HL-60 (cell line): ENCODE measurements around the gene CAMKMT.

Source experiments
- DNase-seq, 2 experiments: peaks; one replicate each; pipeline ENCODE4 v3.0.0-alpha.2; 2010 to 2020; ENCODE audit warnings: low read depth in 1 of 2, low spot score in 1 of 2
- H3K27ac ChIP-seq: fragments of 250-450 bp; sonication (Bioruptor Pico); replicated peaks from 2 replicates; pipeline ENCODE4 v1.5.1; 2020; ENCODE audit warnings: mild to moderate bottlenecking, moderate library complexity
- H3K27me3 ChIP-seq: fragments of 250-450 bp; sonication (Bioruptor Pico); 2 replicates; pipeline ENCODE4 v1.5.1; 2021; ENCODE audit warnings: mild to moderate bottlenecking, moderate library complexity; ENCODE audit not compliant: insufficient read depth, poor library complexity, severe bottlenecking
- H3K4me3 ChIP-seq: replicated peaks from 2 replicates; pipeline ENCODE4 v1.5.1; 2011; ENCODE audit warnings: mild to moderate bottlenecking, control low read depth, low read length; ENCODE audit not compliant: insufficient read depth
- CTCF ChIP-seq: IDR thresholded peaks from one replicate; pipeline ENCODE4 v1.5.1; 2011; ENCODE audit warnings: low read length, control low read depth, inconsistent platforms; ENCODE audit not compliant: insufficient read depth
- GABPA ChIP-seq: IDR thresholded peaks from 2 replicates; pipeline ENCODE4 v1.6.1; 2012; ENCODE audit warnings: low read depth
- POLR2AphosphoS5 ChIP-seq: IDR thresholded peaks from 2 replicates; pipeline ENCODE4 v1.6.1; 2012; ENCODE audit warnings: low read depth
- REST ChIP-seq: IDR thresholded peaks from 2 replicates; pipeline ENCODE4 v1.6.1; 2012; ENCODE audit warnings: low read depth; ENCODE audit not compliant: insufficient replicate concordance
- SPI1 ChIP-seq: IDR thresholded peaks from 2 replicates; pipeline ENCODE4 v1.6.1; 2012; ENCODE audit warnings: low read depth, mild to moderate bottlenecking, borderline replicate concordance

The CAMKMT gene

GRCh38 chr2:44819061-44819460 lies 457.3 kb downstream of the CAMKMT start:
- Histone ChIP-seq H3K27ac (no peak overlapping the region), H3K4me3 (no peak overlapping the region), H3K27me3 (no peaks in the 10 kb centered on the region)
- TF ChIP-seq SPI1 = no peak
- TF ChIP-seq CTCF = no peak
- no peak for TF ChIP-seq GABPA
- TF ChIP-seq REST = no peak
- TF ChIP-seq POLR2AphosphoS5 = no peak
- DNase-seq = no peak

- Histone ChIP-seq H3K27ac (no peak overlapping the region), H3K27me3 (no peaks in the 10 kb centered on the region), H3K4me3 (no peak overlapping the region)
- TF ChIP-seq CTCF = no peak
- no peak for TF ChIP-seq POLR2AphosphoS5
- no peak for TF ChIP-seq SPI1
- TF ChIP-seq GABPA = no peak
- no peak for TF ChIP-seq REST
- DNase-seq = no peak
Observed at GRCh38 chr2:44821500-44821899, 459.8 kb downstream of the CAMKMT start.

- Histone ChIP-seq H3K4me3 (no peak overlapping the region), H3K27ac (no peak overlapping the region), H3K27me3 (no peaks in the 10 kb centered on the region)
- DNase-seq = no peak
- no peak for TF ChIP-seq REST
- no peak for TF ChIP-seq POLR2AphosphoS5
- TF ChIP-seq SPI1 = no peak
- no peak for TF ChIP-seq CTCF
- no peak for TF ChIP-seq GABPA
Observed at GRCh38 chr2:44822174-44822573, 460.4 kb downstream of the CAMKMT start.
